EL (cell line): ENCODE results near the gene LBP.
"Not testable (repeated sequence)": the region's sequence is repeated elsewhere in the genome, so short reads cannot be mapped to it uniquely, and the experiment has no call there.

Experiments used
- DNase-seq: peaks from one replicate; pipeline ENCODE4 v3.0.0-alpha.2; 2016

LBP gene

DNA sequence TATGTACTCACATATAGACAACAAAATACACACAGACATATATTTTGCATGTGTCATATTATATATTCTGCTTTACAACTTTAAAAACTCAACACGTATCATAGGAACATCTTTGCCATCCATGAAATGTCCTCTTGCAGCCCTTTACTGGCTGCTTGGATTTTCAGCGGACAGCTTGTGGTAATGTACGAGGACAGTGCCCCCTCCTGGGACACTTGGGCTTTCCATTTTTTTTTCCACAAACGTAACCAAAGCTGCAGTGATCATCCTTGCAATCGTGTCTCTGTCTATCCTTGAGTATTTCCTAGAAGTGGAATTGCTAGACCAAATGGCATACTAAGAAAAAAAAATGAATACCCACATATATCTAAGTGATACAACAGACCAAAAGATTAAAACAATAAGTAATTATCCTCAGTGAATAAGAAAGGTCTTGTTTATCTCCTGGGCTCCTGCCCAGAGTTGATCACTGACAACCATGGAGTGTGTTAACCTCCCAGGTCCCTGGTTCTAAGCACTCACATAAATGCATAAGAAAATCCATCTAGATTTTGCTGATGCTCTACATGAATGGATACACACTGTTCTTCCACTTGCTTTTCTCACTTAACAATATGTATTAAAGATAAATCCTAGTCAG is 24.2 kb upstream of the LBP start:
- peak; percentile 65 for DNase-seq

DNA sequence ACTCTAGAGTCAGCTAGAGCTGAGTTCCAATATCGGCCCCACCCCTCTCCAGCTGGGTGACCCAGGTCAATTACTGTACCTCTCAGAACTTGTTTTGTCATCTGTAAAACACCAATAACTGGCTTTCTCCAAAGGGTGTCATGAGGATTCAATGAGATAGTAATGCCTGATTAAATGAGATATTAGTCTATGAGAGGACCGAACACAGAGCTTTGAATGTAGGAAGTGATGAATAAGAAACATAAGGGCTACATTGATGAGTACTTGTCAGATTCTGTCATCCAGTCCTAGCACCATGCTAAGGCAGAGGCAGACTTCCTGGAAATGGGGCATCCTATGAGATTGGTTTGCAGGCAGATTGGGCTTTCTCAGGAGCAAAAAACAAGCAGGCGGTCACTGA is 22.1 kb upstream of the LBP start:
- DNase-seq = no peak

- DNase-seq = no peak
Measured at GRCh38 chr20:38325167-38325566, 21.1 kb upstream of the LBP start.

GRCh38 chr20:38325905-38326304 is 20.4 kb upstream of the LBP start:
- no peak for DNase-seq

DNA sequence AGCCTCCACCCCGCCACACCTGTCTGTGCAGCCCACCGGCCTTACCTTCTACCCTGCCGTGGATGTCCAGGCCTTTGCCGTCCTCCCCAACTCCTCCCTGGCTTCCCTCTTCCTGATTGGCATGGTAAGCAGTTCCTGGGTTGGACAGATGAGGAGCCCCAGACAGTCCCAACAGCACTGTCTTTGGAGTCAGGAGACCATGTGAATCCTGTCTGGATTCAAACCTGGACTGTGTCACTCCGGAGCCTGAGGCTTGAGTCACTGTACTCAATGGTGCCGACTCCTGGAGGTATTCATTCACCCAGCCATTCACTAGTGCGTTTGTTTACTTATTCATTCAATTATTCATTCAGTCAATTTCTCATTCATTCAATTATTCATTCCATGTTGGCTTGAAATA is 20.0 kb upstream of the LBP start:
- no peak for DNase-seq

- DNase-seq = no peak
Measured at GRCh38 chr20:38330638-38331037, 15.6 kb upstream of the LBP start.

DNA sequence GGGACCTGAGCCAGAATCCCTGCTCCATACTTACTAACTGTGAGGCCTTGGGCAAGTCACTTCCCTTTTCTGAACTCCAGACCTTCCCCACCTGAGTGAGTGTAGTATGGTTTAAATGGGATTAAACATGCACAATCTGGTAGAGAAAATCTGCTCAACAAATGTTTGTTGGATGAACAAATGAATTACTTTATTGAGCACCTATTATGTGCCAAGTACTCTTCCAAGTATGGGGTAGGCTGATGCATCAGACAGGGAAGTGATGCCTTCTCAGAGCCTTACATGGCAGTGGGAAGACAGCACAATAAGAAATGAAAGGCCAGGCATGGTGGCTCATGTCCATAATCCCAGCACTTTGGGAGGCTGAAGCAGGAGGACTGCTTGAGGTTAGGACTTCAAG is 15.0 kb upstream of the LBP start:
- DNase-seq = no peak

- DNase-seq = no peak
Measured at GRCh38 chr20:38331814-38332213, 14.5 kb upstream of the LBP start.

GRCh38 chr20:38334016-38334415 is 12.3 kb upstream of the LBP start:
- DNase-seq = no peak

GRCh38 chr20:38336726-38337125 is 9.6 kb upstream of the LBP start:
- no peak for DNase-seq

GRCh38 chr20:38337561-38338140 is 8.6 kb upstream of the LBP start:
- peak; percentile 47 for DNase-seq

DNA sequence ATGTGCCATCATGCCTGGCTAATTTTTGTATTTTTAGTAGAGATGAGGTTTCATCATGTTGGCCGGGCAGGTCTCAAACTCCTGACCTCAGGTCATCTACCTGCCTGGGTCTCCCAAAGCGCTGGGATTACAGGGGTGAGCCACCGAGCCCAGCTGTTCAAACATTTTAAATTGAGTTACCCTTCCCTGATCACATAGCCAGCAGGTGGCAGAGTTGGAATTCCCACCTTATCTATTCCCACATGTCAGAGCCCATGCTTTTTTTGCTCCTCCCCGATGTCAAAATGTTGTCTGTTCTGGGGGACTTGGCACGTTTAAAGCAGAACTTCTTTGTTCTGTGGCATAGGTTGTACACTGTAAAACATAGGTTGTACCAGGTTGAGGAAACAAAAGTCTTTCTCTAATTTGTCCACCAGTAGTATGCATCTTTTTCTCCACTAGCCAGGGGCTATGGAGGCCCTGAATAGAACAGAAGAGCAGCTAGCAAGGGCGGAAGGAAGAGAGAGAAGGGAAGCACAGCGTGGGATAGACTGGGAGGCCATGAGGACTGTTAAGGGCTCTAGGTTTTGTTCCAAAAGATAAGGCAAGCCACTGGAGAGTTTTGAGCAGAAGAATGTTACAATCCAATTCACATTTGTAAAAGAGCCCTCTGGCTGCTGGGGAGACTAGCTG is 7.3 kb upstream of the LBP start:
- DNase-seq = peak; percentile 14

- DNase-seq = not testable (repeated sequence)
Measured at GRCh38 chr20:38339521-38339896, 6.8 kb upstream of the LBP start.

GRCh38 chr20:38339997-38340396 is 6.3 kb upstream of the LBP start:
- DNase-seq = no peak

DNA sequence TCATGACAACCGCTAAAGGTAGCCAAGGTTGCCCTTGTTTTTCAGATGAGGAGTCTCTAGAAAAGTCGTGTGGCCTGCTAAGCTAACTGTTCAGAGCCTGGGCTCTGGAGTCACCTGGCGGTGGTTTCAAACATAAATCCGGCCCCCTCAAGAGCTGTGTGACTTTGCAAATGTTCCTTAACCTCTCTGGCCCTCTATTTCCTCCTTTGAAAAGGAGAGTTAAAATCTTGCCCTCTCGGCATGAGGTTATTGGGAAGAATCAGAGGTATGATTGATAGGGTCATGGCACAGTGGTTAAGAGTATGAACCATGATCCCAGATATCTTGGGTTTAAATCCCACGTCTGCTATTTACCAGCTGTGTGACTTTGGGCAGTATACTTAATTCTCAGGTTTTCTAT is 5.6 kb upstream of the LBP start:
- no peak for DNase-seq

- DNase-seq = no peak
Measured at GRCh38 chr20:38342216-38342615, 4.1 kb upstream of the LBP start.

GRCh38 chr20:38342713-38343310 is 3.5 kb upstream of the LBP start:
- no peak for DNase-seq

DNA sequence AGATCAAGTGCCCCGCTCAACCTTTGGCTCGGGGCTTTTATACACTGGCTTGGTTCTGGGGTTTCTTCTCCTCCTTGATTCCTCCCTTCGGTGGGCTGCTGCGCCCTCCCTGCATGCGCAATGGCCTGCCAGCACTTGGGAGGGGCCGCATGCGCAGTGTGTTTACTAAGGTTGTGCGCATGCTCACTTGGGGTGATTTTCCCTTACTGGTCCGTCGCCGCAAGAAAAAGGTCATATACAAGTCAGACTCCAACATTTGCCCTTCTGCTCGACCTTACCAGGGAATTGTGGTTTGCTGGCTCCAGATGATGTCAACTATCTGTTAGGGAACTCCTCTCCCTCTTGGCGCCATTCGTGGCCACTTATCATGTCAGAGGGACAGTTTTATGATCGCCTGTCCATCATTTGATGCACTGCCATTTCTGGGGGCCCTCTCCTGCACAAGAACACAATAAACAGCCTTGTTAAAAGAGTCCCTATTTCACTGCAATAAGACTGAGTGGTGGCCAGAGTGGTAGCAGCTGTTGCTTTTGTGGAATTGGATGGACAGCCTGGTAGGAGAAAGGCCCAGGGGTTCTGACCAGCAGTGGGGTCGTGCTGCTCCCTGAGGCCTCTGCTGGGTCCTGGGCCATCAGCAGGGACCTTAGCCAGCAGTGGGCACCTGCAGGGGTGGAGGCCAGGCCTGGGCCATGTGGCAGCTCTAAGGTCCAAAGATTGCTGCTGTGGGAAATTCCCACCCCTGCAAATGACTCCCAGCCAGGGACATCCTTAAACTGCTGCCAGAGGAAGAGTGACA is 2.8 kb upstream of the LBP start:
- peak; percentile 69 for DNase-seq

DNA sequence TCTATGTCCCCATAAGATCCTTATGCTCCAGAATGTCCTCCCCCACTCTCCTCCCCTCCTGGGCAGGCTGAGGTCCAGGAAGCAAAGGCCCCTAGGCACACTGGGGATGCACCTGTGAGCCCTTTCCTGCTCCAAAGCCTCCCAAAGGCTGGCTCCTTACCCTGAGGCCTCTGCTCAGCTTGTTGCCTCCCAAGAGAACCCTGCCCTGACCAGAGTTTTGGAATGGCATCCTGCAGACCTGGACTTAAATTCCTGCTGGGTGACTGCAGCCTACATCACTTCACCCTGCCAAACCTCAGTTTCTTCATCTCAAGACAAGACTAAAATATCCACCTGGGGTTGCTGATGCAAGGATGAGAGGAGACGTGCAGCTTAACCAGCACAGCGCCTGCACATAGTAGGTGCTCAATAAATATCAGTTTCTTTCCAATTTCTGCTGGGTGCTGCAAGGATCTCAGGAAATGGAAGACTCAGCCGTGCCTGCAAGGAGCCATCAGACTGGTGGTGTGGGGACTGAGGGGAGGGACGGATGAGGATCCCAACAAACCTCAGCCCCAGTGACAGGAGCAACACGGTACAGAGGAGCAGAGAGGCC is 2.1 kb upstream of the LBP start:
- no peak for DNase-seq

GRCh38 chr20:38345643-38346042 is 639 bp upstream of the LBP start:
- no peak for DNase-seq

GRCh38 chr20:38346741-38347140 is 459 bp downstream of the LBP start:
- DNase-seq = no peak

DNA sequence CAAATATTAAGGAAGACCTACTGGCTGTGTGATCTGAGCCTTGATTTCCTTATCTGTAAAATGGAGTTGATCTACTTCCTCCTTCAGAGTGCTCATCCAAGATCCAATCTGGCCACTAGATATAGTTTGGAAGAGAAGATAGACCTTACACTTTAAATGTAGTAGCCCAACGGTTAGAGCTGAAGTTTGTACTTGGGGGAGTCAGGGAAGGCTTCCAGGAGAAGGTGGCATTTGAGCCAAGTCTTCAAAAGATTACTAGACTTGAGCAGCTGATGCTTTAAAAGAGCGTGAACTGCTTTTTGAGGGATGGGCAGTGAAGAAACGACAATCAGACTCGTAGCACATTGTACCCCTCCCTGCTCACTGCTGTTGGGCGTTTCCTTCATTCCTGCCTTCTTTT is 3.6 kb downstream of the LBP start:
- DNase-seq = no peak
